Measurements from ENCODE around the gene FAM81B.

- TF ChIP-seq, protein P1, sequence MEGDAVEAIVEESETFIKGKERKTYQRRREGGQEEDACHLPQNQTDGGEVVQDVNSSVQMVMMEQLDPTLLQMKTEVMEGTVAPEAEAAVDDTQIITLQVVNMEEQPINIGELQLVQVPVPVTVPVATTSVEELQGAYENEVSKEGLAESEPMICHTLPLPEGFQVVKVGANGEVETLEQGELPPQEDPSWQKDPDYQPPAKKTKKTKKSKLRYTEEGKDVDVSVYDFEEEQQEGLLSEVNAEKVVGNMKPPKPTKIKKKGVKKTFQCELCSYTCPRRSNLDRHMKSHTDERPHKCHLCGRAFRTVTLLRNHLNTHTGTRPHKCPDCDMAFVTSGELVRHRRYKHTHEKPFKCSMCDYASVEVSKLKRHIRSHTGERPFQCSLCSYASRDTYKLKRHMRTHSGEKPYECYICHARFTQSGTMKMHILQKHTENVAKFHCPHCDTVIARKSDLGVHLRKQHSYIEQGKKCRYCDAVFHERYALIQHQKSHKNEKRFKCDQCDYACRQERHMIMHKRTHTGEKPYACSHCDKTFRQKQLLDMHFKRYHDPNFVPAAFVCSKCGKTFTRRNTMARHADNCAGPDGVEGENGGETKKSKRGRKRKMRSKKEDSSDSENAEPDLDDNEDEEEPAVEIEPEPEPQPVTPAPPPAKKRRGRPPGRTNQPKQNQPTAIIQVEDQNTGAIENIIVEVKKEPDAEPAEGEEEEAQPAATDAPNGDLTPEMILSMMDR (IDR thresholded peaks at IDR 0.05) = no peak
- TF ChIP-seq POLR2A (IDR thresholded peaks at IDR 0.05; ENCODE audit: low read length) (no peak), JUN (IDR thresholded peaks at IDR 0.05) (no peak), HOXB13 (CRISPR knock-in tag; IDR thresholded peaks at IDR 0.05; ENCODE audit: low read depth) (no peak), RCOR1 (IDR thresholded peaks at IDR 0.05; ENCODE audit: low read depth, low read length) (no peak), EHMT2 (IDR thresholded peaks at IDR 0.05; ENCODE audit: low read depth) (no peak)
Measured at GRCh38 chr5:95347506-95348120, 43.6 kb upstream of the FAM81B start.
